WTC11 (cell line): Measurements from ENCODE around the gene OGT. TPM values are rescaled to one million over a fixed set of nuclear protein-coding genes. Genes with fewer than 3 reads are reported as not detected.

Experiments
- ATAC-seq: fragments of 200-7000 bp; cut with Tn5 transposase; 2 replicates; pipeline ENCODE4 v1.10.0; 2021; ENCODE audit warnings: mild to moderate bottlenecking, moderate library complexity
- CTCF ChIA-PET: fragments of 300-600 bp; sonication (Branson Sonifier 250); formaldehyde crosslinking; loops from one replicate; lab custom pipeline; 2021; ENCODE audit warnings: antibody characterized with exemption; lab: Charles Lee
- POLR2A ChIA-PET: fragments of 350-600 bp; sonication (Branson Sonifier 250); formaldehyde crosslinking; loops from one replicate; lab custom pipeline; 2021; ENCODE audit warnings: antibody characterized with exemption; lab: Charles Lee
- DNase-seq: peaks from one replicate; pipeline ENCODE4 v3.0.0; 2021; ENCODE audit warnings: low spot score
- H3K27ac Mint-ChIP-seq: 2 replicates; pipeline ENCODE4 v1.8.0; 2021; ENCODE audit warnings: mixed read lengths
- H3K27me3 Mint-ChIP-seq: 2 replicates; pipeline ENCODE4 v1.8.0; 2021; ENCODE audit warnings: low read depth, mild to moderate bottlenecking, moderate library complexity, mixed read lengths
- H3K36me3 Mint-ChIP-seq: 2 replicates; pipeline ENCODE4 v1.8.0; 2021; ENCODE audit warnings: mixed read lengths
- H3K4me1 Mint-ChIP-seq: 2 replicates; pipeline ENCODE4 v1.8.0; 2022; ENCODE audit warnings: mixed read lengths
- H3K4me3 Mint-ChIP-seq: 2 replicates; pipeline ENCODE4 v1.8.0; 2021; ENCODE audit warnings: mild to moderate bottlenecking, moderate library complexity, mixed read lengths
- H3K9me3 Mint-ChIP-seq: 2 replicates; pipeline ENCODE4 v1.8.0; 2021; ENCODE audit warnings: mixed read lengths
- ATF1 ChIP-seq: sonication (generic); formaldehyde crosslinking; IDR thresholded peaks from 2 replicates; pipeline ENCODE4 v1.8.1; 2023; ENCODE audit warnings: mild to moderate bottlenecking, moderate library complexity, missing genetic modification reagents
- E2F5 ChIP-seq: sonication (generic); formaldehyde crosslinking; IDR thresholded peaks from 2 replicates; pipeline ENCODE4 v1.8.1; 2022; ENCODE audit warnings: mild to moderate bottlenecking, moderate library complexity, missing genetic modification reagents
- ETV6 ChIP-seq: sonication (generic); formaldehyde crosslinking; IDR thresholded peaks from 2 replicates; pipeline ENCODE4 v1.8.1; 2022; ENCODE audit warnings: mild to moderate bottlenecking, missing genetic modification reagents
- FOXJ3 ChIP-seq: sonication (generic); formaldehyde crosslinking; IDR thresholded peaks from 2 replicates; pipeline ENCODE4 v1.9.0; 2021; ENCODE audit warnings: missing genetic modification reagents, mild to moderate bottlenecking, borderline replicate concordance
- GABPB1 ChIP-seq: sonication (generic); formaldehyde crosslinking; IDR thresholded peaks from 2 replicates; pipeline ENCODE4 v1.8.1; 2023; ENCODE audit warnings: mild to moderate bottlenecking, missing genetic modification reagents
- HMGXB4 ChIP-seq: sonication (generic); formaldehyde crosslinking; IDR thresholded peaks from 2 replicates; pipeline ENCODE4 v1.8.1; 2023; ENCODE audit warnings: mild to moderate bottlenecking, moderate library complexity, missing genetic modification reagents
- KAT7 ChIP-seq: sonication (generic); formaldehyde crosslinking; IDR thresholded peaks from 2 replicates; pipeline ENCODE4 v1.8.1; 2023; ENCODE audit warnings: missing genetic modification reagents, mild to moderate bottlenecking, borderline replicate concordance
- NFATC4 ChIP-seq: fragments of 250-450 bp; sonication (Bioruptor Pico); IDR thresholded peaks from 2 replicates; pipeline ENCODE4 v1.9.0; 2021; ENCODE audit warnings: mild to moderate bottlenecking
- NR3C1 ChIP-seq: sonication (generic); formaldehyde crosslinking; conservative IDR thresholded peaks from 2 replicates; pipeline ENCODE4 v1.8.1; 2023; ENCODE audit warnings: low read depth, mild to moderate bottlenecking, missing genetic modification reagents
- PRRX2 ChIP-seq: fragments of 250-450 bp; sonication (Bioruptor Pico); IDR thresholded peaks from 2 replicates; pipeline ENCODE4 v1.8.0; 2021; ENCODE audit warnings: mild to moderate bottlenecking
- TCF7 ChIP-seq: sonication (generic); formaldehyde crosslinking; IDR thresholded peaks from 2 replicates; pipeline ENCODE4 v1.8.0; 2022; ENCODE audit warnings: mild to moderate bottlenecking, low read depth, missing genetic modification reagents, moderate library complexity
- TP53 ChIP-seq: sonication (generic); formaldehyde crosslinking; IDR thresholded peaks from 2 replicates; pipeline ENCODE4 v1.8.1; 2023; ENCODE audit warnings: mild to moderate bottlenecking, missing genetic modification reagents
- ZNF263 ChIP-seq: sonication (generic); formaldehyde crosslinking; IDR thresholded peaks from 2 replicates; pipeline ENCODE4 v1.8.1; 2022; ENCODE audit warnings: low read depth, mild to moderate bottlenecking, moderate library complexity, missing genetic modification reagents
- ZNF396 ChIP-seq: fragments of 250-450 bp; sonication (Bioruptor Pico); IDR thresholded peaks from 2 replicates; pipeline ENCODE4 v1.8.0; 2021; ENCODE audit warnings: mild to moderate bottlenecking, moderate library complexity, borderline replicate concordance
- ZNF425 ChIP-seq: fragments of 250-450 bp; sonication (Bioruptor Pico); conservative IDR thresholded peaks from 2 replicates; pipeline ENCODE4 v1.9.0; 2021; ENCODE audit warnings: mild to moderate bottlenecking
- ZSCAN18 ChIP-seq: fragments of 250-450 bp; sonication (Bioruptor Pico); IDR thresholded peaks from 2 replicates; pipeline ENCODE4 v2.1.2; 2022; ENCODE audit warnings: mild to moderate bottlenecking, moderate library complexity
- total RNA-seq: library from RNA; stranded (reverse); gene quantifications from 3 replicates; pipeline ENCODE4 v1.2.3, GENCODE V29; 2021
- TF ChIP-seq, protein P1 (sequence below): sonication (generic); formaldehyde crosslinking; IDR thresholded peaks from 2 replicates; pipeline ENCODE4 v1.8.0; 2023; ENCODE audit warnings: missing genetic modification reagents, mild to moderate bottlenecking, borderline replicate concordance
- TF ChIP-seq, protein P2 (sequence below): sonication (generic); formaldehyde crosslinking; IDR thresholded peaks from 2 replicates; pipeline ENCODE4 v1.8.0; 2022; ENCODE audit warnings: mild to moderate bottlenecking, missing genetic modification reagents
- TF ChIP-seq, protein P3 (sequence below): sonication (generic); formaldehyde crosslinking; IDR thresholded peaks from 2 replicates; pipeline ENCODE4 v1.8.1; 2022; ENCODE audit warnings: missing genetic modification reagents, borderline replicate concordance

OGT gene
- total RNA-seq, 1 experiment from 2014 or later = 126 TPM

DNA sequence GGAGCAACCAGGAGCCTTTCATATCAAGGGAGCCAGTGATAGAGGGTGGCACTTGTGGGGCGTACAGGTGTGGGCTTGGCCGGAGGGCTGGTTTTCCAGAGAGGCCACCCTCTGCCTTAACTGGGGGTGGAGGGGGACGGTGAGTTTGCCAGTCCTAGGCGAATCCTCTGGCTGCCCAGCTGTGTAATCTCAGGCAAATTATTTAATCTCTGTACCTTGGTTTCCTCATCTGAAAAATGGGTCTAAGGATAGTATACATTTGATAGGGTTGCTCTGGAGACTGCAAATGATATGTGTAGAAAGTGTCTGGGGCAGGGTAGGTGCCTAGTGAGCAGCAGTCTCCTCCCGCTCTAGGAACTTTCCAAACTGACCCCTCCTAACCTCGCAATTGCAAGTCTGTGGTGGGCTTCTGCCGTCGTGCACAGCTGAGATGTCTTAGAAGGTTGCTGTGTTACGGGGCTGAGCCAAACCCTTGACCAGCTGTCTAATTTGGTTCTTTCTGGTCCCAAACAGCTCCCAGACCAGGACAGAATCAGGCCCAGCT lies 89.2 kb downstream of the OGT start (continued):
- TF ChIP-seq ZNF396 (CRISPR knock-in tag) = no peak
- TF ChIP-seq, all 79 proteins: peak for 0

DNA sequence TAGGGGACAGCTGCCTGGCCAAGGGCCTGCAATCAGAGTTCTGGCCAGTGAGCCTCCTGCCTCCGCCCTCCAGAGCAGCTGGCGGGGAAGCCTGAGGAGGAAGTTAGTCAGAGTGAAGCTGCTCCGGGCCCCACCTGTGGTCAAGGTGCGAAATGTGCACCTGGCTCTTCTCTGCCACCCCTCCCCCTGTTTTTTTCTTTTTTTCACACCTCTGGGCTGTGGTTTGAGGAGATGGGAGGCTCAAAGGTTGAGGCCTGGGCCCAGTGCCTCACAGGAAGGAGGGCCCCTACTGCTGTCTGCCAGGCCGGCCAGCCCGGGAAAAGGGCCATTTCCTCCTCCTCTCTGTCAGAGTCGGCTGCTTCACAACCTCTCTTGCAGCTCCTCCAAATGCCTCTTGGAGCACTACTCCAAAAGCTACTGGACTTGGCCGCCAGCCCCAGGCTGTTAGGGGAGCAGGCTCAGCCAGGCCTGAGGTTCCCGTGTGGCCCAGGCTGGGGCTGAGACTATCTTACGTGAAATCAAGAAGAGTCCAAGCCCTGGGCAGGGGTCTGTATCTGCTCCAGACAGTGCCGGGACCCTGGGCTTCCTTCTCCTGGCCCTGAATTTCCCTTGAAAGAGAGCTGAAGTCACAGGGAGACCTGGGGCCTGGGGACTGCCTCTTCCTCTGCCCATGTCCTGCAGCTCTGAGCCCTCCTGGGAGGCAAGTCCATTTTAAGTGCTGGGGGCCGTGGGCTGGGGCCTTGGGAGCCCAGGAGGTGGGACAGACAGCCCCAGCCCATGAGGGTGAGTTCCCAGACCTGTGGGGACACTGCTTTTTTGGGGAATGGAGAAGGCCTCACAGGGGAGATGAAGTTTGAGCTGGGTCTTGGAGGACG lies 89.9 kb downstream of the OGT start:
- Mint-ChIP-seq H3K27ac (no peak overlapping the region), H3K36me3 (no peaks in the 10 kb centered on the region; the same call in 1 of the 2 replicates), H3K4me3 (no peak overlapping the region), H3K9me3 (no peaks in the 10 kb centered on the region), H3K27me3 (no peaks in the 10 kb centered on the region), H3K4me1 (no peaks in the 10 kb centered on the region; the same call in 1 of the 2 replicates)
- POLR2A ChIA-PET = no interaction called here
- ATAC-seq = peak; percentile 95
- CTCF ChIA-PET = interaction anchor here (0.6 to 1.8 kb wide), 8 partner anchors 27 to 257 kb away, joined by 3 to 10 read pairs (median 4); partner anchors contain the start of gene TAF1
- DNase-seq = peak; percentile 47
- TF ChIP-seq HMGXB4 (no peak), ZSCAN18 (CRISPR knock-in tag) (no peak), NFATC4 (CRISPR knock-in tag) (no peak), ZNF425 (no peak), TP53 (CRISPR knock-in tag) (no peak), KAT7 (no peak), TCF7 (CRISPR knock-in tag) (no peak), FOXJ3 (CRISPR knock-in tag) (no peak), ETV6 (CRISPR knock-in tag) (no peak), PRRX2 (CRISPR knock-in tag) (no peak), NR3C1 (CRISPR knock-in tag) (no peak), ATF1 (CRISPR knock-in tag) (no peak), E2F5 (no peak), ZNF263 (no peak), GABPB1 (CRISPR knock-in tag) (no peak)
- TF ChIP-seq, protein P1, sequence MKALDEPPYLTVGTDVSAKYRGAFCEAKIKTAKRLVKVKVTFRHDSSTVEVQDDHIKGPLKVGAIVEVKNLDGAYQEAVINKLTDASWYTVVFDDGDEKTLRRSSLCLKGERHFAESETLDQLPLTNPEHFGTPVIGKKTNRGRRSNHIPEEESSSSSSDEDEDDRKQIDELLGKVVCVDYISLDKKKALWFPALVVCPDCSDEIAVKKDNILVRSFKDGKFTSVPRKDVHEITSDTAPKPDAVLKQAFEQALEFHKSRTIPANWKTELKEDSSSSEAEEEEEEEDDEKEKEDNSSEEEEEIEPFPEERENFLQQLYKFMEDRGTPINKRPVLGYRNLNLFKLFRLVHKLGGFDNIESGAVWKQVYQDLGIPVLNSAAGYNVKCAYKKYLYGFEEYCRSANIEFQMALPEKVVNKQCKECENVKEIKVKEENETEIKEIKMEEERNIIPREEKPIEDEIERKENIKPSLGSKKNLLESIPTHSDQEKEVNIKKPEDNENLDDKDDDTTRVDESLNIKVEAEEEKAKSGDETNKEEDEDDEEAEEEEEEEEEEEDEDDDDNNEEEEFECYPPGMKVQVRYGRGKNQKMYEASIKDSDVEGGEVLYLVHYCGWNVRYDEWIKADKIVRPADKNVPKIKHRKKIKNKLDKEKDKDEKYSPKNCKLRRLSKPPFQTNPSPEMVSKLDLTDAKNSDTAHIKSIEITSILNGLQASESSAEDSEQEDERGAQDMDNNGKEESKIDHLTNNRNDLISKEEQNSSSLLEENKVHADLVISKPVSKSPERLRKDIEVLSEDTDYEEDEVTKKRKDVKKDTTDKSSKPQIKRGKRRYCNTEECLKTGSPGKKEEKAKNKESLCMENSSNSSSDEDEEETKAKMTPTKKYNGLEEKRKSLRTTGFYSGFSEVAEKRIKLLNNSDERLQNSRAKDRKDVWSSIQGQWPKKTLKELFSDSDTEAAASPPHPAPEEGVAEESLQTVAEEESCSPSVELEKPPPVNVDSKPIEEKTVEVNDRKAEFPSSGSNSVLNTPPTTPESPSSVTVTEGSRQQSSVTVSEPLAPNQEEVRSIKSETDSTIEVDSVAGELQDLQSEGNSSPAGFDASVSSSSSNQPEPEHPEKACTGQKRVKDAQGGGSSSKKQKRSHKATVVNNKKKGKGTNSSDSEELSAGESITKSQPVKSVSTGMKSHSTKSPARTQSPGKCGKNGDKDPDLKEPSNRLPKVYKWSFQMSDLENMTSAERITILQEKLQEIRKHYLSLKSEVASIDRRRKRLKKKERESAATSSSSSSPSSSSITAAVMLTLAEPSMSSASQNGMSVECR = no peak
- TF ChIP-seq, protein P2, sequence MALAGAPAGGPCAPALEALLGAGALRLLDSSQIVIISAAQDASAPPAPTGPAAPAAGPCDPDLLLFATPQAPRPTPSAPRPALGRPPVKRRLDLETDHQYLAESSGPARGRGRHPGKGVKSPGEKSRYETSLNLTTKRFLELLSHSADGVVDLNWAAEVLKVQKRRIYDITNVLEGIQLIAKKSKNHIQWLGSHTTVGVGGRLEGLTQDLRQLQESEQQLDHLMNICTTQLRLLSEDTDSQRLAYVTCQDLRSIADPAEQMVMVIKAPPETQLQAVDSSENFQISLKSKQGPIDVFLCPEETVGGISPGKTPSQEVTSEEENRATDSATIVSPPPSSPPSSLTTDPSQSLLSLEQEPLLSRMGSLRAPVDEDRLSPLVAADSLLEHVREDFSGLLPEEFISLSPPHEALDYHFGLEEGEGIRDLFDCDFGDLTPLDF (CRISPR knock-in tag) = no peak
- TF ChIP-seq, protein P3, sequence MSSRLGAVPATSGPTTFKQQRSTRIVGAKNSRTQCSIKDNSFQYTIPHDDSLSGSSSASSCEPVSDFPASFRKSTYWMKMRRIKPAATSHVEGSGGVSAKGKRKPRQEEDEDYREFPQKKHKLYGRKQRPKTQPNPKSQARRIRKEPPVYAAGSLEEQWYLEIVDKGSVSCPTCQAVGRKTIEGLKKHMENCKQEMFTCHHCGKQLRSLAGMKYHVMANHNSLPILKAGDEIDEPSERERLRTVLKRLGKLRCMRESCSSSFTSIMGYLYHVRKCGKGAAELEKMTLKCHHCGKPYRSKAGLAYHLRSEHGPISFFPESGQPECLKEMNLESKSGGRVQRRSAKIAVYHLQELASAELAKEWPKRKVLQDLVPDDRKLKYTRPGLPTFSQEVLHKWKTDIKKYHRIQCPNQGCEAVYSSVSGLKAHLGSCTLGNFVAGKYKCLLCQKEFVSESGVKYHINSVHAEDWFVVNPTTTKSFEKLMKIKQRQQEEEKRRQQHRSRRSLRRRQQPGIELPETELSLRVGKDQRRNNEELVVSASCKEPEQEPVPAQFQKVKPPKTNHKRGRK (CRISPR knock-in tag) = no peak
